HS-27A (cell line): Measurements from ENCODE around the gene PM20D1.

Experiments
- DNase-seq: peaks from one replicate; pipeline ENCODE4 v3.0.0-alpha.2; 2012; ENCODE audit warnings: low read depth, missing footprints

PM20D1 gene

DNA sequence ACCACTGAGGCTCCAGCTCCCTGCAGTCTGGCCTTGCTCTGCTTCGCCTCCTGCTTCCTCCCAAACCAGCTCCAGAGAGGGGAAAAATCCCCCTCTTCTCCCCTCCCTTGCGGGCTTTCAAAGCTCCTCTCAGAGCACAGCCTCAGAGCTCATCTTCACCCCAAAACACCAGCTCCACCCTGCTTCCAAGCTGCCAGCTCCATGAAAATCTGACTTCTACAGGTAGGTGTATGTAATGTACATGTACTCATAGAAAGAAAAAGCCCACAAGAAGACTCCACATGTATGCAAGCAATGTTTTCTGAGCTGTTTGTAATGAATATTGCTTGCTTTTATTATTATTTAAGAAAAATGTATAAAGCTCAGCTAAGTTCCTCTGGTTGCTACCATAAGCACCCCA lies 45.3 kb downstream of the PM20D1 start:
- no peak for DNase-seq

DNA sequence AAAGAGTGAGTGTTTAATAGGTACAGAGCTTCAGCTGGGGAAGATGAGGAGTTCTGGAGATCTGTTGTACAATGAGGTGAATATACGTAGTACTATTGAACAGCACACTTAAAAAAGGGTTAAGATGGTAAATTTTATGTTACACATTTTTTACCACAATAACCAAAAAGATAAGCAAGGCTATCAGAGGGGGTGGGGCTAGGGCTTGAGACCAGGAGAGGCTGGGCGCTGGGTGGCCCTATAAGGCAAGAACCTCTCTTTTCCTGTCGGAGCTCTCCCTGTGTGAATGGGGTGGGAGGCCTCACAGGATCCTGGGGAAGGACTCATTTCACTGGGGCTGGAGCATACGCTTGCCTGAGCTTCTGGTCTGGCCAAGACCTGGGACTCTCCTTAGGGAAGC lies 45.9 kb downstream of the PM20D1 start:
- no peak for DNase-seq

DNA sequence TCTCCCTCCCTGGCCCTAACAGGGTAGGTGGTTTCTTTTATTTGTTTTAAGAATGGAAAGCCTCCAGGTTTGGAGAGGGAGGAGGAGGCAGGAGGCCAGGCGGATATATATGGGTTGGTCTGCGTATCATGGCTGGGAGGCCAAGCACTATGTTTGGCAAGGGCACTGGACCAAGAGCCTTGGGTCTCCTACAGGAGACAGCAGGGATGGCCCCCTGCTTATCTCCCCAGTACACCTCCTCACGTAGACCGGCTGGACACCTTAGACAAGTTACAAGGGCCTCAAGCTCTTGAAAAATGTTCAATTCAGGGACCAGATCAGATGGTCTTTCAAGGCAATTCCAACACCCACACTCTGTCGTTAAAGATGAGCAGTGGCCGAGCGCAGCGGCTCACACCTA lies 47.9 kb downstream of the PM20D1 start:
- no peak for DNase-seq

DNA sequence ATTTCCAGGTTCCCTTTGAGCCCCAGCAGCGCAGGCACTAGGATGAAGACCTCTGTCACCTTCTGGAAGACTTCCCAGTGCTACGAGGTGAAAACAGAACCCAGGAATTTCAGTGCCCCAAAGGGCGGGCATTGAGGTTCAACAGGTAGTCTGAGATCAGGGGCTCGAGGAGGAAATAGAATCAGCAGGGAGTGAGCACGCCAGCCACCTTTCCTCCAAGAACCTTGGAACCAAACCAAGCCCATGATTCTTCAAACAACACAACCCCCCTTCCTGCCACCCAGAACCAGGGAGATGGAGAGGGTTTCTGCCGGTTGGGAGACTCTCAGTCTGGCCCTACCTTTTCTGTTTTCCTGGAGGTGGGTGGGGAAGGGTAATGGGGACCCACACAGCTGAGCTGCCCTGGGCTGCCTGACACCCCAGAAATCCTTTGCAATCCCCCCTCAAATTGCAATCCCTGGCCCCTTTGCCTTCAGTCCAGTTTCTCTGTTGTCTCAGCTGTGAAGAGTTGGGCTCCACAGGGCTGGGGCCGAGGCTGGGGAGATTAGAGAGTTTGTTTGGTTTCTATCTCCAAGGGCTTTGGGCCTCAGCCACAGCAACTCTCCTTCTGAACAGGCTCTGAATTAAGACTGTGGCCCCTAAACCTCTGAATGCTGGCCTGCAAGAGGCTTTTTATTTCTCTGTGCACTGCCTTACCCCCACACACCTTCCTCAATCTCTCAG lies 48.8 kb downstream of the PM20D1 start:
- DNase-seq = no peak

DNA sequence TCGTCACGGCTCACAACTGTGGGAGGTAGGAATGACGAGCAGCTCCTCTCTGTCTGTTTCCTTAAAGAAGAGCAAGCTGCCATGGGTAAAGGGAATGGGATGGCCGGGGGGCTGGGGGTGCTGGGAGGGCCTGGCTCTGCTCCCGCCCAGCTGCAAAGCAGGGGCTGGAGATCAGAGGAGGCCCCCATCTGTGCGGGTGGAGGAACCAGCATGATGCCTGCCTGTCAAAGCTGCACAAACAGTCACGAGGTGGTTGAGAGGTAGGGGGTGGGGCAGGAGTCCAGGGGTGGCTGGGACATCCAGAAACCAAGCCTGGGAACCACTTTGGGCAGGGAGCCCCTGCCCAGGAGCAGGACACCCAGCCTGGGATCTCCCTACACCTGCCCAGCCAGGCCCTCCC lies 49.5 kb downstream of the PM20D1 start:
- no peak for DNase-seq

DNA sequence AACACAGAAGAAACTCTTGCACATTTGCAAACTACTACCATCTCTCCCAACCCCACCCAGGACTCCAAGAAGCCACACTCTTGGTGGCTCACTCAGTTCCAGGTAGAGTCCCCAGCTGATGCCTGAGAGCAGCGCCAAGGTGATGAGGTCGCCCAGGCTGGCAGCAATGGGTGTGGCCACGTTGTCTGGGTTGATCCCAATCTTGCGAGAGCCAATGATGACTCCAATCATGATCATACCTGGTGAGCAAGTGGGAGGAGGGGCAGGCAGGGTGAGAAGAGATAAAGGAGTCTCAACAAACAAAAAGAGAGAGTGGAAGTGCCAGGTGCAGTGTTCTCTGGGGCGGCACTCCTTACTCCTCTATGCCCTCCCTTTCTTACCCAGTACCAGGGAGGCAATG lies 51.4 kb downstream of the PM20D1 start:
- DNase-seq = no peak

DNA sequence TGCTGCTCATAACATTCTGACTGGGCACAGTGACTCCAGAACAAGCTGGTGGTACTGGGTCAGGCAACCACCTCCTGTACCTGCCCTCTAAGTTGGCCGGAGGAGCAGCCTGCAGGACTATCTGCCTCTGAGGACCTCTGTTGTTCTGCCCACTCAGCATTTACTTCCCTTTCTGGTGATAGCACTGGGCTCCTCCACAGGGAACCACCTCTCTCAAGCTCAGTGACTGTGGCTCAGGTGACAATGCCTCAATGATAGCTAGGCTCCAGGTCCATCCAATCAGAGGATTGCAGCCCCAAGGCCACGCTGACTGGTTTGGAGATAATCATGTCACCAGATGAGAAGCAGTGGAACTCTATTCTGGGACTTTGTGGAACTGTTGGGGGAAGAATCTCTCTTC lies 52.8 kb downstream of the PM20D1 start:
- no peak for DNase-seq

DNA sequence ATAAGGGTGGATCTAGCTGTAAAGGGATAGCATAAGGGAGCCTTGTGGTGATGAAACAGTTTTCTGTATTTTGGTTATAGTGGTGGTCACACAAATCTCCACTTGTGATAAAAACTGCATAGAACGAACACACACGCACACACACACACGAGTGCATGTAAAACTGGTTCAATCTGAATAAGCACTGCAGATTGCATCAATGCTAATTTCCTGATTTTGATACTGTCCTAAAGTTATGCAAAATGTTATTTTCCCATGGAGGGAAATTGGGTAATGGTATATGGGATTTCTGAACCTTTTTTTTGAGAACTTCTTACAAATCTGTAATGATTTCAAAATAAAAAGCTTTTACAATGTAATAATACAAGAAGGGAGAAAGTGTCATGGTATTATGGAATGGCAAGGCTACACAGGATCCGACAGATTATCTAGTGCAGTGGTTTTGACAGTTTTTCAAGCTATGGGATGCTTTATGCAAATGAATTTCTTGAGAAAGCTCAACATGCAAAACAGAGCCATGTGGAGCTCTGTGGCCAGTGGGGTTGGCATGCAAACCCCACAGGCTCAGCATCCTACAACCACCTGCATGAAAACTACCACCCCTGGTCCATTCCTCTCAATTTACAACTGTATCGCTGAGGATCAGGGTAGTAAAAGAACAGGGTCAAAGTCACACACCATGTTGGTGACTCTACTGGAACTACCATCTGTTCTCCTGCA lies 55.8 kb downstream of the PM20D1 start:
- no peak for DNase-seq

DNA sequence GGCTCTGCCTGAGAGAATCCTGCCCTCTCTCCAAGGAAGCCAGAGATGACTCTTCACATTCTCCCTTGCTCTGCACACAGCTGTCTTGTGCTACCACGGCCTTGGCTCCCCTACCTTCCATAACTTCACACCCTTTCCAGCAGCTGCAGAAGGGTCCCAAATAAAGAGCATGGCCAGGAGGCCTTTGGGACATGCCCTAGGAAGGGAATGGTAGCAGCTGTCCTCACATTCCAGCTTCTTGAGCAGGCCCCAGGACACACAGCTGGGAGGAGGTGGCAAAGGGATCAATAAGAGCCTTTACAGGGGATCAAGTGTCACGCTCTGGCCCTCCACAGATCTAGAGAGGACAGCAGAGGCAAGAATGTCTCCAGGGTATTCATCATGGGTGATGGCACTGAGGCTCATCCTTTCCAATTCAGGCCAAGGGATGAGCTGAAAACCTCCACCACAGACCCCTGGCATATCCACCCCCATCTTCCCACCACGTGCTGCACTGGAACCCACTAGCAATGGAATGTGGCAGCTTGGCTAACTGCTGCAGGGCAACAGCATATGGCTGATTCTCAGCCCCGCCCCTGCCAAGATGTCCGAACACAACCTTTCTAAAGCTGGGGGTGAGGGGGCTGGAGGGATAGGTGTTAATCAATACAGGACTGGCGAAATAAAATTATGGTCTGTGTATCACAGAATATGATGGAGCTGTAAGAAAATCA lies 56.8 kb downstream of the PM20D1 start:
- no peak for DNase-seq

DNA sequence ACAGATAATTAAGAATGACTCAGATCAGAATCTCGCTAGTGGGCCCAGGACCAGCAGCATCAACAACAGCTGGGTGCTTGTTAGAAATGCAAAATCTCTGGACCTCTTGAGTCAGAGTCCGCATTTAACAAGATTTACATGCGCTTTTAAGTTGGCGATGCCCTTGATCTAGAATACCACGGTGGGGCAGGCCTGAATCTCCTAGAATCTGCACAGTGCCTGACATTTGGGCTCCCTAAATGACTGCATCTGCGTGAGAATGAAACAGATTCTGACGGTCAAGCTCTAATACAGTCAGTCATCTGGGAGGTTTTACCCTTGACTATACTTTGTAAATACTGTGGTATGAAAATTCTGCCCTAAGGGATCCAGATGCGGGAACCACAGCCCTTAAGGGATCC lies 57.5 kb downstream of the PM20D1 start:
- DNase-seq = no peak

DNA sequence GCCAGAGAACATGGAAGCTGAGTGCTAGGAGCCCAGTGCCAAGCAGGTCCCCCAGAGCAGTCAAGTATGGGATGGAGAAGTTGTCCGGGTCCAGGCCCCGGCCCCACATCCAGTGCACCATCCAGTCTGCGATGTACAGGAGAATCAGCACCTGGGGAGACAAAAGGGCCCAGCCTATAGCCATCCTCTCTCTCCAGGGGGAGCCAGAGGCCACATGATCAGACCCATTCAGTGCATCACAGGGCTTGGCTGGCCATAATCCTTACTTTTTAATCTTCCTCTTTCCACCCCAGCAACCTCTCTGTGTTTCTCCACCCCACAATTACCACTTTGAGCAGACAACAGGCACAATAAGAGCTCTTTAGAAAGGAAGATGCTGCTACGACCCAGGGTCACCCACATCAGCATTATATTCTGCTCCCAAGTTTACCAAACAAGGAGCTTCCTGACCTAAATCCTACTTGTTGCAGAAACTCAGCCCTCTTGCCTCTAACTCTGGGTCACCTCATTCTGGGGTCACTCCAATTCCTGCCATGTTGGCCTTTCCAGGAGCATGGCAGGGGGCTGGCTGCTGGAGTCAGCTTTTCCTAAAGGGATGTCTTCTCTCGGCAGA lies 58.3 kb downstream of the PM20D1 start:
- no peak for DNase-seq

DNA sequence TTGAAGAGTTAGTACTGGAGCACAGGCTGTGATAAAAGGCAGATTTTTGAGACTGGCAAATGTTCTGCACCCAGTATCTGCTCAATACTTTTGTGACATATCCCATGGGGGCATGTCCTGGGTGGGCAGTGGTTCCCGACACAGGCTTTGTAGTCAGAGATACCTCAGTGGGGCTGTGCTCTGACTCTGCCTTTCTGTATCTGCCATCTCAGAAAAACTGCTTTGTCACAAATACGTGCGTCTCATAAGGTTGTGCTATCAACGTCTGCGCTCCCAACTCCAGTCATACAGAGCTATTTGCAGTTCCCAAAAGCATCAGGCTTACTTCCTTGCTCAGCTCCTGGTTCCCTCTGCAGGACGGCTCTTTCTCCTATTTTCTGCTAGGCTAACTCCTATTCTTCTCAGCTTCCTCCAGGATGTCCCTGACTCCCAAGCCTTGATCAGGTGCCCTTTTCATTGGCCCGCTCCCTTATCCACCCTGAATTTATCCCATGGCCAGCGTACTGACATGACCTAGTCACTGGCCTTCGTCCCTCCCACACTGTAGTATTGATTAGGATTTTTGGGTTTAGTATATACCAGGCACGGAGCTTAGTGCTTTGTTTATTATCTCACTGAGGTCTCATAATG lies 62.5 kb downstream of the PM20D1 start:
- DNase-seq = no peak

DNA sequence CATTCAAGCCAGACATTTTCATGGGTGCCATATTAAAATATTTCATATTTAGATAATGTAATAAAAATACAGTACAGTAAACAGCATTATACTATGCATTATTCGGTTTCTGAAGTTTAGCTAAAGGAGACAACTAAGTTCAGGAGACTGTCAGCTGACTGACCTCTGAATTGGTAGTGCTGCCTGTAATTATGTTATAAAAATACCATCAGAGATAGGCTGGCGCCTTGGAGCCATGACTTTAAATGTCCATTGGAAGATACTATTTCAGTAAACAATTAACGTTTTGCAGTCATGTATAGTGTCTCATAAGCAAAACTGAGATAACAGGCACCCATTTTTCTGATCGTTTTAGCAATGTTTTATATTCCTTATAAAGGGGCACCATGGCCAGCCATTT lies 63.3 kb downstream of the PM20D1 start:
- DNase-seq = no peak

DNA sequence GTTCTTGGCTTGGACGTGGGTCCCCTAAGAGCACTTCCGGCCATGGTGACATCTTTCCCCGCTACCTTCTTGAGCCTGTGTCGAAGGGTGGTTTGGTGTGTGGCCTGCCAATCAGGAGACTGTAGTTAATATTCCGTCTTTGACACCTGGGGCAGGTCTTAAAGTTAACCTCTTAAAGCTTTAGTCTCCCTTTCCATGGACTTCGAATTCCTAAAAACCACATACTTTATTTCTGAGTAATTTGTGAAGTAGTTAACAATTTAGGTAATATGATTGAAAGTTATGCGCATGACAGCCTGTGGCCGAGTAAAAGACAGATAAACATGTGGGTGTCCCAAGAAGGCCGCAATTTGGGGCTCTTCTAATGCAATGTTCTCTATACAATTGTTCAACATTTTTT lies 64.5 kb downstream of the PM20D1 start:
- DNase-seq = no peak

DNA sequence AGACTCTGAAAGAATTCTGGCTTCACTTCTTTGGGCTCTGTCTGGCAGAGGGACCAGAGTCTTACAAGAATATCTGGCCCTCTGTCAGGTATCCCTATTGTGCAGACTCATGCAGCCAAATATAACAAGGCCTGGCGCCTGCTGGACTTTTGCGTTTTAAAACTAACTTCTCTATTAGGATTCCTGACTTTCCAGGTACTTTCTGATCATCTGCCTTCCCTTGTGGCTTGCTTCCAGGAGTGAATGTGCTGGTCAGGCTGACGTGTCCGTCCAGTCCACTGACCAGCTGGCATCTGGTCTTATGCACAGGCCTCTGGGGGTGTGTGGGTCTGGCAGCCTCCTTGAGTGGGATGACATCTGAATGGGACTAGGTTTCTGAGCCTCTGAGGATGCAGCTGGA lies 66.0 kb downstream of the PM20D1 start:
- DNase-seq = no peak

DNA sequence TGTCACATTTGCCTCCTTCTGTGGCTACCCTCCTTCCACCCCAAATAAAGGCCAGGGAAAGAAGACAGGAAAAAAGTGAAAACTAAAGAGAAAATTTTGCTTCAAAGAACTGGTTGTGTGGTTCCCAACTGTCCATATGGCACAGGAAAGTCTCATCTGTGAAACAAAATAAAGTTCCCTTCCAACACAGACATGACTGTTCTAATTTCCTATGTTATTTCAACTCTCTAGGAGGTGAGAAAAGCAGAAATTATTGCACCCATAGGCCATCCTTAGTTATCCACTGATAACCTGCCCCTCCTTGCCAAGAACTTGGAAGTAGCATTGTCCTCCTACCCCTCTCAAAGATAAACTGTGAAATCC lies 66.5 kb downstream of the PM20D1 start:
- no peak for DNase-seq

DNA sequence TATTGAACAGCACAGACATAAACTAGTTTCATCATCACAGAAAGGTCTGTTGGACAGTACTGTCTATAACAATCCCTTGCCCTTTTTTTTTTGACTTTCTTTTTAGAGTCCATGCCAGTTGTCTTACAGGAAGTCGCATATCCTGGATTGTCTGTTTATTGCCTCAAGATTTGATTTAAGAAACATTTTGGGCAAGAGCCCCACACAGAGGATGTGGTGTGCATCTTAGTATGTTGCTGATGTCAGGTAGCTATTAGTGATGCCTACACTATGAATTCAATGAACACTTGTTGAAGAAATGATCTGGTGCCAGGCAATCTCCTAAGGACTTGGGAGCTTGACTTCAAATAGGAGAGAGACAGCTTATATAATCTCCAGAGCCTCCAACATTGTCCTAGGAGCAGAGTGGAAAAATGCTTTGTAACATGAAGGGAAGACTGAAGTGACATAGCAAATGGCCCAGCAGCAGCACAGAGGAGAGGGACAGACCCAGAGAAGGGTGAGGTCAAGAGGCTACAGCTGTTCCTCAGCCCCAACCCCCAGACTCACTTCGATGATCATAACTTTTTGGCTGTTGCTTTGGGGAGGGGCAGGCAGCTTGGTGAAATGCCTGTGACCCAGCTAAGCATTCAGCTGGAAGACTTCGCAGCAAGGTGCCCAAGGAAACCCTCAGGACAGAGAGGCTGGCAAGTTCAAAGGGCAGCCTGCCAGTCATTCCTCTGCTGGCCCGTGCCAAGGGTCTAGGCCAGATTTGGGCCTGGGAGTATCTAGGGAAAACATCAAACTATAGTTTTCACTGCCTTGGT lies 67.1 kb downstream of the PM20D1 start:
- no peak for DNase-seq

DNA sequence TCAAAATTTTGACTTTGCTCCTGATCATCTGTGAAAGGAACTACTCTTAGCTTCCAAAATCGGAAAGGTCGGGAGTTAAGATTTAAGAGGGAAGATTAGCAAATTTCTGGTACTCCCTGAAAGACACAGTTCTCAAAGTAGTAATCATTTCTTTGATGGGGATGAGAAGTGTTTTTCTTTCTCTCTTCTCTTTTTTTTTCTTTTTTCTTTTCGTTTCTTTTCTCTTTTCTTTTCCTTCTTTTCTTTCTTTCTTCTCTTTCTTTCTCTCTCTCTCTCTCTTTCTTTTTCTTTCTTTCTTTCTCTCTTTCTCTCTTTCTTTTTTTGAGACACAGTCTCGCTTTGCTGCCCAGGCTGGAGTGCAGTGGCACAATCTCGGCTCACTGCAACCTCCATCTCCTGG lies 69.6 kb downstream of the PM20D1 start:
- DNase-seq = no peak
